ENCODE data around the gene ROCK2.

ROCK2 gene

GRCh38 chr2:11344342-11344955 lies at the start of gene ROCK2:
Gene ROCK2, minus strand, starts transcription at chr2:11344636. Its CDS starts 500 bp downstream, at chr2:11344136.
- TF ChIP-seq CTCF (IDR thresholded peaks at IDR 0.05; ENCODE audit: low read depth, low read length): no peak
- DNase-seq (ENCODE audit: low read depth, low spot score): peak; percentile 85
- in situ Hi-C loops (cut with HindIII; ENCODE audit: low sequenced_read_pairs): no loop called here
- peak within 1 kb of the TSS; percentile 70 for H3K4me3 ChIP-seq (ENCODE audit: low read depth, low read length)

DNA sequence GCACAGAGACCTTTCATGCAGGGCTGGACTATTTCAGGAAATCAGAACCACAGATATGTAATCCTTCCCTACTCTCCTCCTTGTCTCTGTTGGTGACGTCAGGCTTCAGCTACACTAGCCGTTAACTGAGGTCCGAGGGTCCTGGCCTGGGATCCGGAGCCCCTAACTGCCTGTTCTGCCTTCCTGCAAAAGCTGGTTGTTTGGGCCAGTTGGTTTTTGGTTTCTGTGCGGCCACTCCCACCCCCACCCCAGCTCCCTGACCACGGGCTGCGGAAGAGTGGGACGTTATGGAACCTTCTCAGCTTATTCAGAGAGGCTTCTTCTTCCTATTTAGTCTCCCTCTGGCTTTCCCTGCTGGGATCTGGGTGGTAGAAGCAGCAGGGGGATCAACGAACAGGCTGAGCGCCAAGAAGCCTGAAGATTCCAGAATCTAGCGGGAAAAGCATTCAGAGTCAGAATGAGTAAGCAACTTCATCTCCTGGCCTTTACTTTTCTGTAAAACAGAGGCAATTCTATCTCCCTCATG lies 49.3 kb upstream of the ROCK2 start:
- no peak for TF ChIP-seq CTCF (IDR thresholded peaks at IDR 0.05; ENCODE audit: low read depth, low read length)
- peak; percentile 58 for DNase-seq (ENCODE audit: low read depth, low spot score)
- H3K4me3 ChIP-seq (ENCODE audit: low read depth, low read length): no peak overlapping the region
- in situ Hi-C loops (cut with HindIII; ENCODE audit: low sequenced_read_pairs): no loop called here

DNA sequence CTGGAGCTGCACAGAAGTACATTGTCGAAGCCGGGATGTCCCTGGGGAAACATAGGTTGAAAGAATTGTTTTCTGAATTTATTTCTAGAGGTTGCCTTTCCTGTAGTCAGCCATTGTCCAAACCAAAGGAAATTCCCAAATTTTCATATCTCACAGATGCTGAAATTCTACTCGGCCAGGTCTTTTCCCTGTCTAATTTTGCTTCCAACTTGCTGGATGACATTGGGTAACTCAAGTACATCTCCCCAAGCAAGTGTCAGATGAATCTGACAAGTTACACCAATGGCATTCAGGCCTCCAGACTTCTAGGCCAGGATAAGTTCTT lies 47.5 kb upstream of the ROCK2 start:
- in situ Hi-C loops (cut with HindIII; ENCODE audit: low sequenced_read_pairs): no loop called here
- no peak for TF ChIP-seq CTCF (IDR thresholded peaks at IDR 0.05; ENCODE audit: low read depth, low read length)

DNA sequence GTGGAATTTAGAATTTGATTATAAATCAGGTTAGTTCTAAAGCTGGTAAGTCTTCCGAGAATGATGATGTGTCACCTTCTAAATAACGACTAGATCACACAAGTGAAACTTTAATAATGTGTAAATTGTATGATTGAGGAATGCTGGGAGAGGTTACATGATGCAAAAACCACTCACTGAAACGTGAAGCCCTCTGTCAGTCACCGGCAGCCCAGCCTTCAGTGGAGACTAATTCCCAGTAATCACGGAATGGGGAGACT lies 45.9 kb upstream of the ROCK2 start:
- H3K4me3 ChIP-seq (ENCODE audit: low read depth, low read length): no peak overlapping the region
- DNase-seq (ENCODE audit: low read depth, low spot score): no peak
- no peak for TF ChIP-seq CTCF (IDR thresholded peaks at IDR 0.05; ENCODE audit: low read depth, low read length)
- in situ Hi-C loops (cut with HindIII; ENCODE audit: low sequenced_read_pairs): no loop called here

More for the DNA sequence above, 47.5 kb upstream of the ROCK2 start:
- no peak overlapping the region for H3K4me3 ChIP-seq (ENCODE audit: low read depth, low read length)
- DNase-seq (ENCODE audit: low read depth, low spot score): no peak

GRCh38 chr2:11389551-11390398 lies 45.3 kb upstream of the ROCK2 start:
- no peak for TF ChIP-seq CTCF (IDR thresholded peaks at IDR 0.05; ENCODE audit: low read depth, low read length)
- in situ Hi-C loops (cut with HindIII; ENCODE audit: low sequenced_read_pairs): no loop called here
- peak; percentile 87 for DNase-seq (ENCODE audit: low read depth, low spot score)
- H3K4me3 ChIP-seq (ENCODE audit: low read depth, low read length): no peak overlapping the region

DNA sequence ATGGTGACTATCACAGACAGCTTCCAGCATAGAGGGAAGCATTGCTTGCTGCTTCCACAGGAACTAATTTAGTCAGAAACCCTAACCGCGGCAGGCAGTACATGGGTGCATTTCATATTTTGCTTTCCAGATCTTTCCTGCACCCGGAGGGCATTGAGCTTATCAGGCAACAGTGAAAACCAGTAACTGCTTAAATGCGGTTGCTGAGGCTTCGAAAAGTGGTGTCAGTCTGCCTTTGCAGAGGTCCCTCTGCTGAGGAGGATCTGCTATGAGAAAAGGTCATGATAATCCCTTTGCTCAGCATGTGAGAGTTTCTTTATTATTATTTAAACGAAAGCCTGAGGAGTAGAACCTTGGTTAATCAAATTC lies 44.6 kb upstream of the ROCK2 start:
- in situ Hi-C loops (cut with HindIII; ENCODE audit: low sequenced_read_pairs): no loop called here
- no peak overlapping the region for H3K4me3 ChIP-seq (ENCODE audit: low read depth, low read length)
- DNase-seq (ENCODE audit: low read depth, low spot score): no peak
- no peak for TF ChIP-seq CTCF (IDR thresholded peaks at IDR 0.05; ENCODE audit: low read depth, low read length)

Measured in astrocyte of the spinal cord (primary cell).